IMR-90 (cell line): ENCODE measurements around the gene DNAJC30. TPM values are rescaled to one million over a fixed set of nuclear protein-coding genes. Genes with fewer than 3 reads are reported as not detected.

Experiments used
- ATAC-seq: fragments of 200-7000 bp; cut with Tn5 transposase; 2 replicates; pipeline ENCODE4 v1.9.1; 2020; ENCODE audit warnings: low read depth, mild to moderate bottlenecking, moderate library complexity
- BruUV-seq: library from RNA; stranded (reverse); fragments of 400-500 nt; replicated peaks from 2 replicates; lab custom pipeline; 2021; lab: Mats Ljungman, UMichigan
- CTCF ChIA-PET: fragments of 300-600 bp; formaldehyde crosslinking; extraction: SDS; loops from one replicate; lab custom pipeline; 2021; ENCODE audit warnings: antibody characterized with exemption; lab: Yijun Ruan, JAX
- POLR2A ChIA-PET: fragments of 300-600 bp; sonication (Branson Sonifier 250); formaldehyde crosslinking; loops from one replicate; lab custom pipeline; 2022; ENCODE audit warnings: antibody characterized with exemption; ENCODE audit not compliant: unreplicated experiment; lab: Charles Lee
- DNase-seq: peaks from one replicate; pipeline ENCODE4 v3.0.0; 2013
- H2AFZ ChIP-seq: replicated peaks from 2 replicates; pipeline ENCODE3; 2013; ENCODE audit warnings: low read length, mild to moderate bottlenecking; ENCODE audit not compliant: poor library complexity
- H2AK5ac ChIP-seq: 2 replicates; pipeline ENCODE4 v1.6.1; 2013; ENCODE audit warnings: low read depth, low read length, inconsistent platforms
- H2AK9ac ChIP-seq: replicated peaks from 2 replicates; pipeline ENCODE3; 2013; ENCODE audit warnings: mild to moderate bottlenecking, low read depth, low read length, moderate library complexity; ENCODE audit not compliant: poor library complexity
- H2BK120ac ChIP-seq: 2 replicates; pipeline ENCODE4 v1.6.1; 2013; ENCODE audit warnings: low read depth, low read length, inconsistent platforms
- H2BK15ac ChIP-seq: 3 replicates; pipeline ENCODE4 v1.6.1; 2013; ENCODE audit warnings: low read depth, low read length, inconsistent platforms
- H2BK20ac ChIP-seq: 2 replicates; pipeline ENCODE4 v1.6.1; 2013; ENCODE audit warnings: low read depth, mild to moderate bottlenecking, inconsistent platforms, low read length, moderate library complexity
- H2BK5ac ChIP-seq: 2 replicates; pipeline ENCODE4 v1.6.1; 2013; ENCODE audit warnings: mild to moderate bottlenecking, low read depth, low read length, inconsistent platforms; ENCODE audit not compliant: poor library complexity, severe bottlenecking
- H3K14ac ChIP-seq: replicated peaks from 2 replicates; pipeline ENCODE4 v1.6.1; 2013; ENCODE audit warnings: low read depth, low read length, inconsistent platforms
- H3K18ac ChIP-seq: 2 replicates; pipeline ENCODE4 v1.6.1; 2013; ENCODE audit warnings: low read depth, low read length, control low read depth
- H3K23ac ChIP-seq: 2 replicates; pipeline ENCODE4 v1.6.1; 2013; ENCODE audit warnings: low read depth, low read length, inconsistent platforms
- H3K27ac ChIP-seq: 2 replicates; pipeline ENCODE4 v1.5.1; 2013; ENCODE audit warnings: mild to moderate bottlenecking, control low read depth, low read length; ENCODE audit not compliant: insufficient read depth
- H3K27me3 ChIP-seq: 2 replicates; pipeline ENCODE4 v1.6.1; 2013; ENCODE audit warnings: low read length; ENCODE audit not compliant: control insufficient read depth, insufficient read depth
- H3K36me3 ChIP-seq: 2 replicates; pipeline ENCODE4 v1.6.1; 2013; ENCODE audit warnings: low read length, mixed read lengths; ENCODE audit not compliant: control insufficient read depth, insufficient read depth
- H3K4ac ChIP-seq: 2 replicates; pipeline ENCODE4 v1.6.1; 2013; ENCODE audit warnings: low read depth, low read length, inconsistent platforms
- H3K4me1 ChIP-seq: 2 replicates; pipeline ENCODE4 v1.6.1; 2013; ENCODE audit warnings: low read length, mixed read lengths; ENCODE audit not compliant: control insufficient read depth, insufficient read depth
- H3K4me2 ChIP-seq: 2 replicates; pipeline ENCODE4 v1.6.1; 2013; ENCODE audit warnings: low read depth, mild to moderate bottlenecking, control low read depth, low read length, moderate library complexity
- H3K4me3 ChIP-seq: 2 replicates; pipeline ENCODE4 v1.5.1; 2013; ENCODE audit warnings: low read depth, mild to moderate bottlenecking, control low read depth, low read length, moderate library complexity; ENCODE audit not compliant: insufficient read depth
- H3K56ac ChIP-seq: 2 replicates; pipeline ENCODE4 v1.6.1; 2013; ENCODE audit warnings: low read length, inconsistent platforms; ENCODE audit not compliant: insufficient read depth; ENCODE audit errors: extremely low read depth
- H3K79me1 ChIP-seq, 2 experiments: 2 replicates each; pipeline ENCODE4 v1.6.1; 2013; ENCODE audit warnings: low read length in 2 of 2, inconsistent platforms in 1 of 2, low read depth in 1 of 2
- H3K9ac ChIP-seq: 2 replicates; pipeline ENCODE4 v1.6.1; 2013; ENCODE audit warnings: low read depth, low read length, control low read depth
- H3K9me1 ChIP-seq: 2 replicates; pipeline ENCODE4 v1.6.1; 2013; ENCODE audit warnings: low read length, inconsistent platforms; ENCODE audit not compliant: insufficient read depth
- H3K9me3 ChIP-seq: 2 replicates; pipeline ENCODE4 v1.6.1; 2013; ENCODE audit warnings: low read length; ENCODE audit not compliant: control insufficient read depth, insufficient read depth
- H4K20me1 ChIP-seq: 2 replicates; pipeline ENCODE4 v1.6.1; 2013; ENCODE audit warnings: low read length, inconsistent platforms; ENCODE audit not compliant: insufficient read depth
- H4K5ac ChIP-seq: 2 replicates; pipeline ENCODE4 v1.6.1; 2013; ENCODE audit warnings: mild to moderate bottlenecking, low read depth, low read length, control low read depth
- H4K8ac ChIP-seq, 2 experiments: 2 replicates each; pipeline ENCODE4 v1.6.1; 2013; ENCODE audit warnings: low read depth in 2 of 2, low read length in 2 of 2, control low read depth in 1 of 2, inconsistent platforms in 1 of 2
- H4K91ac ChIP-seq: 2 replicates; pipeline ENCODE4 v1.6.1; 2013; ENCODE audit warnings: low read depth, low read length, inconsistent platforms; ENCODE audit not compliant: insufficient read depth
- BHLHE40 ChIP-seq: fragments of 150-350 bp; IDR thresholded peaks from 2 replicates; pipeline ENCODE4 v1.6.1; 2016; ENCODE audit warnings: mild to moderate bottlenecking, low read depth, low read length
- CEBPB ChIP-seq: IDR thresholded peaks from 2 replicates; pipeline ENCODE4 v1.6.1; 2012; ENCODE audit warnings: low read depth, low read length, improper control_type of control experiment
- ELK1 ChIP-seq: fragments of 150-350 bp; IDR thresholded peaks from 2 replicates; pipeline ENCODE4 v1.6.1; 2016; ENCODE audit warnings: low read depth, mild to moderate bottlenecking, low read length, moderate library complexity, borderline replicate concordance
- MAZ ChIP-seq: IDR thresholded peaks from 2 replicates; pipeline ENCODE4 v1.6.1; 2012; ENCODE audit warnings: low read depth, mild to moderate bottlenecking, low read length, improper control_type of control experiment, moderate library complexity, borderline replicate concordance
- MXI1 ChIP-seq: IDR thresholded peaks from 2 replicates; pipeline ENCODE4 v1.6.1; 2012; ENCODE audit warnings: low read depth, mild to moderate bottlenecking, low read length, moderate library complexity, borderline replicate concordance
- NFE2L2 ChIP-seq: fragments of 150-350 bp; IDR thresholded peaks from 2 replicates; pipeline ENCODE4 v1.6.1; 2016; ENCODE audit warnings: low read depth, mild to moderate bottlenecking, low read length
- RAD21 ChIP-seq: IDR thresholded peaks from 2 replicates; pipeline ENCODE4 v1.6.1; 2012; ENCODE audit warnings: low read length, improper control_type of control experiment
- WGBS, 2 experiments: methylation state at CpG; one replicate each; pipeline versions ENCODE4 v1.1.5 to v1.1.7; 2013; ENCODE audit warnings: missing lambda C conversion rate in 2 of 2; ENCODE audit not compliant: insufficient read length in 1 of 2; ENCODE audit errors: extremely low coverage in 2 of 2; 5-methylcytosine and 5-hydroxymethylcytosine counted together
- dilution Hi-C: fragments of 300-500 bp; cut with HindIII; formaldehyde crosslinking; loops from one replicate; pipeline ENCODE4 v1.14.3; 2018; ENCODE audit warnings: low sequenced_read_pairs; ENCODE audit not compliant: unreplicated experiment
- in situ Hi-C: fragments of 300-500 bp; cut with MboI; formaldehyde crosslinking; loops from 3 replicates; pipeline ENCODE4 v1.14.3; 2019; ENCODE audit warnings: low sequenced_read_pairs, inconsistent platforms, mixed read lengths
- intact Hi-C: fragments of 100-400 bp; cut with micrococcal nuclease; formaldehyde crosslinking; loops from 2 replicates; pipeline ENCODE4 v1.10.0; 2022
- polyA plus RNA-seq, 3 experiments: library from polyadenylated mRNA; depleted of rRNA; stranded (reverse); fragments of >200 nt; gene quantifications; 2 replicates each; pipeline ENCODE4 v1.2.3, GENCODE V29; 2012; ENCODE audit warnings: low replicate concordance in 1 of 3
- total RNA-seq: library from RNA; depleted of rRNA; stranded (reverse); fragments of >200 nt; gene quantifications from 2 replicates; pipeline ENCODE4 v1.2.3, GENCODE V29; 2012

DNAJC30 gene
- total and polyA plus RNA-seq, 2 of the 4 experiments (the other 2 are of a cell fraction) = 1.6 to 9.0 TPM

- no peak for TF ChIP-seq NFE2L2
These were observed 21.6 kb upstream of the DNAJC30 start (continued) for GRCh38 chr7:73704640-73705550.

GRCh38 chr7:73703757-73704639, 20.7 kb upstream of the DNAJC30 start:
- peak; percentile 74 for ATAC-seq

More at GRCh38 chr7:73703757-73704639, 20.7 kb upstream of the DNAJC30 start:
- peak; percentile 12 for DNase-seq
- no peaks in the 10 kb centered on the region for H3K9me3 ChIP-seq
- H3K14ac ChIP-seq = no peak overlapping the region
- 41% methylated on average over 16 of the region's 45 CpGs; no CpG with 5 or more reads in 1 of the 2 experiments for WGBS, 2 experiments
- H3K4me2 ChIP-seq = no peak overlapping the region
- H3K4me1 ChIP-seq = peaks cover 8% of the 10 kb centered on the region
- TF ChIP-seq MXI1 = no peak
- no peak for TF ChIP-seq RAD21
- TF ChIP-seq MAZ = no peak
- TF ChIP-seq BHLHE40 = no peak
- TF ChIP-seq CEBPB = no peak
- TF ChIP-seq ELK1 = no peak
- peaks cover 8 to 38% of the 10 kb centered on the region in 2 experiments; a peak in 3 of 4 replicates for H3K79me1 ChIP-seq
- no peak overlapping the region for H2BK20ac ChIP-seq
- no peak overlapping the region for H4K5ac ChIP-seq
- no peak overlapping the region for H3K18ac ChIP-seq
- POLR2A ChIA-PET = interaction anchor here (0.6 kb wide), 1 partner anchor 183 kb away, joined by 7 read pairs; no protein-coding TSS in a partner anchor
- no peak overlapping the region for H3K9ac ChIP-seq
- peaks cover 54% of the 10 kb centered on the region for H4K20me1 ChIP-seq
- no peak overlapping the region for H2BK5ac ChIP-seq
- no peak overlapping the region for H2BK120ac ChIP-seq
- H2AFZ ChIP-seq = peak overlapping the region; percentile 58
- H2AK9ac ChIP-seq = peak overlapping the region; percentile 70
- 0 out of 2 replicates have a peak, but pooled peaks cover 9% of the 10 kb centered on the region for H3K9me1 ChIP-seq
- H3K27ac ChIP-seq = no peak overlapping the region
- 0 out of 2 replicates have a peak overlapping the region, but pooled peaks have one; percentile 36 for H2AK5ac ChIP-seq
- H3K4me3 ChIP-seq = no peak overlapping the region
- peak overlapping the region; percentile 49; the same call in 1 of the 2 replicates for H3K23ac ChIP-seq
- dilution Hi-C loops (no loop called here), in situ Hi-C loops (no loop called here), intact Hi-C loops (no loop called here)
- H3K56ac ChIP-seq = no peak overlapping the region
- no peak overlapping the region for H4K8ac ChIP-seq
- no TSS peak for BruUV-seq
- peaks cover 50% of the 10 kb centered on the region for H3K36me3 ChIP-seq
- no peaks in the 10 kb centered on the region for H3K27me3 ChIP-seq
- no peak overlapping the region for H4K91ac ChIP-seq
- no peak overlapping the region for H3K4ac ChIP-seq
- CTCF ChIA-PET = interaction anchor here (0.6 kb wide), 1 partner anchor 393 kb away, joined by 3 read pairs; no protein-coding TSS in a partner anchor
- H2BK15ac ChIP-seq = no peak overlapping the region
